B cell (primary cell): ENCODE data around the gene KRI1. TPM values are rescaled to one million over a fixed set of nuclear protein-coding genes. Genes with fewer than 3 reads are reported as not detected.
"Not testable (repeated sequence)": the region's sequence is repeated elsewhere in the genome, so short reads cannot be mapped to it uniquely, and the experiment has no call there.

Experiments used
- ATAC-seq: fragments of 200-7000 bp; cut with Tn5 transposase; one replicate; pipeline ENCODE4 v1.10.0; 2021; ENCODE audit warnings: low read depth, mild to moderate bottlenecking, moderate number of reproducible peaks, moderate library complexity
- CTCF ChIA-PET: fragments of 350-600 bp; sonication (Branson Sonifier 250); formaldehyde crosslinking; loops from one replicate; lab custom pipeline; 2021; ENCODE audit warnings: antibody characterized with exemption, inconsistent platforms; lab: Charles Lee
- POLR2A ChIA-PET: fragments of 350-600 bp; sonication (Branson Sonifier 250); formaldehyde crosslinking; loops from one replicate; lab custom pipeline; 2021; ENCODE audit warnings: antibody characterized with exemption; lab: Charles Lee
- DNase-seq: peaks from one replicate; pipeline ENCODE4 v3.0.0; 2013
- H2AFZ ChIP-seq: 2 replicates; pipeline ENCODE4 v1.6.1; 2012; ENCODE audit warnings: mild to moderate bottlenecking, low read depth, low read length; ENCODE audit not compliant: insufficient read depth, poor library complexity, severe bottlenecking
- H3K27ac ChIP-seq, 2 donors: 1 replicate in 1 of 2; 2 replicates in 1 of 2; pipeline ENCODE4 v1.5.1; 2012 to 2013; ENCODE audit warnings: low read length in 2 of 2, mild to moderate bottlenecking in 2 of 2, moderate library complexity in 1 of 2
- H3K27me3 ChIP-seq, 4 experiments: fragments of 200-600 bp in 1 of 4; sonication (generic) in 1 of 4; replicated peaks in 1 of 4; 1 replicate in 2 of 4; 2 replicates in 2 of 4; pipeline versions ENCODE4 v1.6.1 to v1.7.0; 2013 to 2016; ENCODE audit warnings: low read length in 3 of 4, mild to moderate bottlenecking in 2 of 4, mixed read lengths in 1 of 4, moderate library complexity in 1 of 4; ENCODE audit not compliant: insufficient read depth in 4 of 4, control insufficient read depth in 3 of 4; ENCODE audit errors: control extremely low read depth in 1 of 4
- H3K36me3 ChIP-seq, 2 experiments: replicated peaks in 1 of 2; 1 replicate in 1 of 2; 2 replicates in 1 of 2; pipeline versions ENCODE4 v1.6.1 to v1.7.1; 2013; ENCODE audit warnings: low read length in 1 of 2; ENCODE audit not compliant: insufficient read depth in 2 of 2, control insufficient read depth in 1 of 2; ENCODE audit errors: control extremely low read depth in 1 of 2, extremely low read depth in 1 of 2
- H3K4me1 ChIP-seq, 2 donors: fragments of 200-600 bp in 1 of 2; sonication (generic) in 1 of 2; 1 replicate in 1 of 2; 2 replicates in 1 of 2; pipeline versions ENCODE4 v1.5.1 to v1.6.1; 2013 to 2017; ENCODE audit warnings: low read length in 2 of 2; ENCODE audit not compliant: control insufficient read depth in 2 of 2, insufficient read depth in 2 of 2
- H3K4me2 ChIP-seq: replicated peaks from 2 replicates; pipeline ENCODE3; 2012; ENCODE audit warnings: mild to moderate bottlenecking, low read depth, low read length; ENCODE audit not compliant: poor library complexity, severe bottlenecking
- H3K4me3 ChIP-seq, 5 experiments: fragments of 200-600 bp in 1 of 5; sonication (generic) in 1 of 5; 1 replicate in 3 of 5; 2 replicates in 2 of 5; pipeline versions ENCODE4 v1.5.1 to v1.7.0; 2011 to 2016; ENCODE audit warnings: low read length in 4 of 5, mild to moderate bottlenecking in 4 of 5, low read depth in 2 of 5, control low read depth in 1 of 5, moderate library complexity in 1 of 5; ENCODE audit not compliant: insufficient read depth in 1 of 5; ENCODE audit errors: control extremely low read depth in 1 of 5, extremely low read depth in 1 of 5
- H3K79me2 ChIP-seq: fragments of 200-600 bp; sonication (generic); one replicate; pipeline ENCODE4 v1.6.0; 2016; ENCODE audit warnings: low read length; ENCODE audit not compliant: control insufficient read depth, insufficient read depth
- H3K9ac ChIP-seq: fragments of 200-600 bp; sonication (generic); 2 replicates; pipeline ENCODE4 v1.6.1; 2017; ENCODE audit warnings: mild to moderate bottlenecking, low read length, moderate library complexity
- H3K9me3 ChIP-seq, 3 donors: one replicate each; pipeline versions ENCODE4 v1.6.1 to v1.7.1; 2013; ENCODE audit warnings: low read length in 2 of 3; ENCODE audit not compliant: control insufficient read depth in 2 of 3, insufficient read depth in 1 of 3; ENCODE audit errors: control extremely low read depth in 1 of 3
- H4K20me1 ChIP-seq: 2 replicates; pipeline ENCODE4 v1.6.0; 2012; ENCODE audit warnings: mild to moderate bottlenecking, low read length; ENCODE audit not compliant: insufficient read depth, control insufficient read depth, poor library complexity, severe bottlenecking
- H3K27ac Mint-ChIP-seq: one replicate; pipeline ENCODE4 v1.8.0; 2021; ENCODE audit warnings: mixed read lengths
- H3K27me3 Mint-ChIP-seq: one replicate; pipeline ENCODE4 v1.8.0; 2021; ENCODE audit warnings: mixed read lengths
- H3K4me1 Mint-ChIP-seq: one replicate; pipeline ENCODE4 v1.8.0; 2021; ENCODE audit warnings: mixed read lengths
- H3K4me3 Mint-ChIP-seq: one replicate; pipeline ENCODE4 v1.8.0; 2021; ENCODE audit warnings: mixed read lengths
- H3K9me3 Mint-ChIP-seq: one replicate; pipeline ENCODE4 v1.8.0; 2022; ENCODE audit warnings: mixed read lengths; ENCODE audit not compliant: insufficient read depth
- CTCF ChIP-seq: fragments of 200-600 bp; IDR thresholded peaks from one replicate; pipeline ENCODE4 v1.8.0; 2022; ENCODE audit warnings: antibody characterized with exemption, mild to moderate bottlenecking
- EZH2 ChIP-seq: IDR thresholded peaks from 2 replicates; pipeline ENCODE4 v1.6.1; 2012; ENCODE audit warnings: borderline replicate concordance, low read depth, mild to moderate bottlenecking, moderate library complexity, low read length; ENCODE audit not compliant: insufficient read depth, poor library complexity, severe bottlenecking
- WGBS: methylation state at CpG from one replicate; pipeline ENCODE4 v1.1.5; 2013; ENCODE audit warnings: missing lambda C conversion rate; ENCODE audit not compliant: insufficient coverage; 5-methylcytosine and 5-hydroxymethylcytosine counted together
- intact Hi-C: fragments of 100-400 bp; cut with micrococcal nuclease; formaldehyde crosslinking; loops from one replicate; pipeline ENCODE4 v1.10.0; 2022
- polyA plus RNA-seq: library from polyadenylated mRNA; depleted of rRNA; stranded (reverse); fragments of >200 nt; gene quantifications from 2 replicates; pipeline ENCODE4 v1.2.3, GENCODE V29; 2012
- total RNA-seq, 2 donors: library from RNA; stranded (reverse); fragments of 120-200 nt in 1 of 2; gene quantifications; 1 replicate in 1 of 2; 2 replicates in 1 of 2; pipeline versions ENCODE4 v1.2.3 to v1.2.4, GENCODE V29; 2013 to 2022

Gene KRI1
- total and polyA plus RNA-seq, 2 donors (not counting 1 experiment from before 2014, with no cell fraction given): 46.7 to 62.8 TPM

- no peaks in the 10 kb centered on the region for H3K9me3 Mint-ChIP-seq
- Histone ChIP-seq H3K9me3 (no peaks in the 10 kb centered on the region), H3K27ac (no peak overlapping the region), H3K4me2 (no peak overlapping the region), H3K4me3 (no peak overlapping the region), H3K4me1 (peaks cover under 1 to 7% of the 10 kb centered on the region in 2 donors), H3K27me3 (no peaks in the 10 kb centered on the region), H4K20me1 (no peaks in the 10 kb centered on the region), H2AFZ (no peak overlapping the region), H3K79me2 (peaks cover 3% of the 10 kb centered on the region), H3K36me3 (no peaks in the 10 kb centered on the region), H3K9ac (no peak overlapping the region)
- no peak overlapping the region for H3K27ac Mint-ChIP-seq
- intact Hi-C loops: no loop called here
- POLR2A ChIA-PET: no interaction called here
- CTCF ChIA-PET: interaction anchor here (1.1 to 12.0 kb wide), 5 partner anchors 33 to 125 kb away, joined by 4 to 102 read pairs (median 10); partner anchors contain the start of gene ATG4D
- H3K4me3 Mint-ChIP-seq: no peak overlapping the region
- peaks cover 6% of the 10 kb centered on the region for H3K4me1 Mint-ChIP-seq
- 93% methylated on average over 7 of the region's 8 CpGs for WGBS
- H3K27me3 Mint-ChIP-seq: no peaks in the 10 kb centered on the region
- DNase-seq (no peak), ATAC-seq (no peak)
- no peak for TF ChIP-seq CTCF
- no peak for TF ChIP-seq EZH2
Observed at GRCh38 chr19:10574462-10574861, 8.7 kb upstream of the KRI1 start.

DNA sequence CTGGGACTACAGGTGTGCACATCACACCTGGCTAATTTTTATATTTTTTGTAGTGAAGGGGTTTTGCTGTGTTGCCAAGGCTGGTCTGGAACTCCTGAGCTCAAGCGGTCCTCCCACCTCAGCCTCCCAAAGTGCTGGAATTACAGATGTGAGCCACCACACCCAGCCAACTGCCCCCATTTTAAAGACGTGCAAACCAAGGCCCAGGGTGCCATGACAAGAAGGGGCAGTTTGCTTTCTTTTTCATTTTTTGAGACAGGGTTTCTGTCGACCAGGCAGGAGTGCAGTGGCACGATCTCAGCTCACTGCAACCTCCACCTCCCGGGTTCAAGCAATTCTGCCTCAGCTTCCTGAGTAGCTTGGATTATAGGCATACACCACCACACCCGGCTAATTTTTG lies 8.0 kb upstream of the KRI1 start:
- H3K27me3 ChIP-seq, H4K20me1 ChIP-seq, DNase-seq, H3K4me2 ChIP-seq, H3K27ac Mint-ChIP-seq, H3K4me3 Mint-ChIP-seq, H3K9ac ChIP-seq, H3K9me3 ChIP-seq, H2AFZ ChIP-seq, H3K36me3 ChIP-seq, ATAC-seq, POLR2A ChIA-PET, intact Hi-C loops, H3K9me3 Mint-ChIP-seq, H3K4me3 ChIP-seq, H3K79me2 ChIP-seq, H3K27me3 Mint-ChIP-seq, H3K27ac ChIP-seq: not testable (repeated sequence)
- CTCF ChIA-PET: interaction anchor here (0.7 to 12.0 kb wide), 12 partner anchors 10 to 655 kb away, joined by 3 to 102 read pairs (median 3); partner anchors contain the start of gene ATG4D
- WGBS: 91% methylated on average over 4 of the region's 6 CpGs
- H3K4me1 ChIP-seq: peaks cover 3 to 11% of the 10 kb centered on the region in 2 donors
- peaks cover 12% of the 10 kb centered on the region for H3K4me1 Mint-ChIP-seq
